Bronchial epithelial cell (primary cell): ENCODE data around the gene RUNX3. TPM values are rescaled to one million over a fixed set of nuclear protein-coding genes. Genes with fewer than 3 reads are reported as not detected.

ENCODE experiments used
- DNase-seq: peaks from one replicate; pipeline ENCODE4 v3.0.0-alpha.2; 2010; ENCODE audit warnings: low read depth
- FAIRE-seq: peaks from 2 replicates; lab custom pipeline; 2011; peaks lifted over from hg19 to GRCh38; lab: Jason Lieb, UNC
- H3K27me3 ChIP-seq: 2 replicates; pipeline ENCODE4 v1.5.1; 2011; ENCODE audit warnings: low read length; ENCODE audit not compliant: control insufficient read depth, insufficient read depth
- H3K36me3 ChIP-seq: 2 replicates; pipeline ENCODE4 v1.5.1; 2011; ENCODE audit warnings: low read length; ENCODE audit not compliant: control insufficient read depth, insufficient read depth
- H3K4me3 ChIP-seq: 2 replicates; pipeline ENCODE4 v1.5.1; 2011; ENCODE audit warnings: mild to moderate bottlenecking, low read depth, low read length, control low read depth
- total RNA-seq: library from RNA; depleted of rRNA; stranded (reverse); fragments of >200 nt; gene quantifications from 2 replicates; pipeline ENCODE4 v1.2.1, GENCODE V29; 2014
- TF ChIP-seq, protein P1 (sequence below): IDR thresholded peaks from 2 replicates; pipeline ENCODE4 v1.5.1; 2011; ENCODE audit warnings: mild to moderate bottlenecking, moderate library complexity, low read length, control low read depth, inconsistent platforms; ENCODE audit not compliant: insufficient read depth, severe bottlenecking

The RUNX3 gene
- total RNA-seq, 1 donor from 2014 or later: 0.26 TPM

DNA sequence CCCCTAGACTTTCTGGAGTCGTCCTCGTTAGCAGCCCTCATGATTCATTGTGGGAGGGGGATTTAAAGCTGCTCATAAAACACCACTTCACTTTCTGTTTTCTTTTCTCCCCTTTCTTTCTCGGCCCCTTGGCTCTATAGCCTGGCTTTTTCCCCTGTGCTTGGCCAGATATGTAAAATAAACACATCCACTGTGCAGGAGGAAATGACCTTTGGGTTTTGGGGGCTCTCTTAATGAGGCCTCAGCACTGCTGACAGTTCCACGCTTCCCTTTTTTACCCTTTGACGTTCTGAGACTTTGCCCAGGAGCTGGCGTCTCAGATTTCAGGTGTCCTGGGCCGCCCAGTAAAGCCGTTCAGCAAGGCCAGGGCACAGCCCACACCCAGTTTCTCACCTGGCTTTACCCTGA, 65.7 kb downstream of the RUNX3 start:
- TF ChIP-seq, protein P1, sequence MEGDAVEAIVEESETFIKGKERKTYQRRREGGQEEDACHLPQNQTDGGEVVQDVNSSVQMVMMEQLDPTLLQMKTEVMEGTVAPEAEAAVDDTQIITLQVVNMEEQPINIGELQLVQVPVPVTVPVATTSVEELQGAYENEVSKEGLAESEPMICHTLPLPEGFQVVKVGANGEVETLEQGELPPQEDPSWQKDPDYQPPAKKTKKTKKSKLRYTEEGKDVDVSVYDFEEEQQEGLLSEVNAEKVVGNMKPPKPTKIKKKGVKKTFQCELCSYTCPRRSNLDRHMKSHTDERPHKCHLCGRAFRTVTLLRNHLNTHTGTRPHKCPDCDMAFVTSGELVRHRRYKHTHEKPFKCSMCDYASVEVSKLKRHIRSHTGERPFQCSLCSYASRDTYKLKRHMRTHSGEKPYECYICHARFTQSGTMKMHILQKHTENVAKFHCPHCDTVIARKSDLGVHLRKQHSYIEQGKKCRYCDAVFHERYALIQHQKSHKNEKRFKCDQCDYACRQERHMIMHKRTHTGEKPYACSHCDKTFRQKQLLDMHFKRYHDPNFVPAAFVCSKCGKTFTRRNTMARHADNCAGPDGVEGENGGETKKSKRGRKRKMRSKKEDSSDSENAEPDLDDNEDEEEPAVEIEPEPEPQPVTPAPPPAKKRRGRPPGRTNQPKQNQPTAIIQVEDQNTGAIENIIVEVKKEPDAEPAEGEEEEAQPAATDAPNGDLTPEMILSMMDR: no peak
- Histone ChIP-seq H3K36me3 (no peaks in the 10 kb centered on the region), H3K27me3 (peaks cover 2% of the 10 kb centered on the region), H3K4me3 (no peak overlapping the region)
- DNase-seq: no peak
- no peak for FAIRE-seq

DNA sequence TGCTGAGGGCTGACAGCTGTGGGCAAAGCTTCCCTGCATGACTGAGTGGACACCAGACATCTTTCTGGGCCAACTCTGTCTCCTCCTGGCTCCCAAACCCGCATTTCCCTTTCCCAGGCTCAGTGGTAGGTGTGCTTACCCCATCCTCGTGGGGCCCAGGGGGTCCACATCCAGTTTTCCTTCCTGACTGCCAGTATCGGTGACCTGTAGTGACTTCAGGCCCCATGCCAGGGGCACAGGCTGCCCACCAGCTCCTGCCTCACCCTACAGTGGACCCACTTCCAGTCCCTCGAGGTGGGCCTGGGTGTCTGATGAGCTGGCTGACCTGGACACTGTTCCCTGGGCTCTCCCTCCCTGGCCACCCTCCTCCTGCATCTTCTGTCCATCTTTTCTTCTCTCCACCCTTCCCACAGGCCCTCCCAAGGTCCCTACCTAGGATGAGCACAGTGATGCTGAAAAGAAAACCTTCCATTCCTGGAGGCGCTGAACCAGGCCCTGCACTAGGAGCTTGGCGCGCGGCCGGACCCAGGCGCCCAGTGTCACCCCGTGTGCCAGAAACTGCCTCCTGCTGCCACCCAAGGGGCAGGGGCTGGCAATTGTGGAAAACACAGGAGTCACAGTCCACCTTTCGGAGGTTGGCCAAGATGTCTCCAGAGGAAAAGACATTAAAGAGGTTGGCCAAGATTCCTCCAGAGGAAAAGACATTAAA, 67.1 kb downstream of the RUNX3 start:
- no peak for DNase-seq
- TF ChIP-seq, protein P1: no peak
- no peak for FAIRE-seq
- Histone ChIP-seq H3K4me3 (no peak overlapping the region), H3K27me3 (peaks cover 2% of the 10 kb centered on the region), H3K36me3 (no peaks in the 10 kb centered on the region)

DNA sequence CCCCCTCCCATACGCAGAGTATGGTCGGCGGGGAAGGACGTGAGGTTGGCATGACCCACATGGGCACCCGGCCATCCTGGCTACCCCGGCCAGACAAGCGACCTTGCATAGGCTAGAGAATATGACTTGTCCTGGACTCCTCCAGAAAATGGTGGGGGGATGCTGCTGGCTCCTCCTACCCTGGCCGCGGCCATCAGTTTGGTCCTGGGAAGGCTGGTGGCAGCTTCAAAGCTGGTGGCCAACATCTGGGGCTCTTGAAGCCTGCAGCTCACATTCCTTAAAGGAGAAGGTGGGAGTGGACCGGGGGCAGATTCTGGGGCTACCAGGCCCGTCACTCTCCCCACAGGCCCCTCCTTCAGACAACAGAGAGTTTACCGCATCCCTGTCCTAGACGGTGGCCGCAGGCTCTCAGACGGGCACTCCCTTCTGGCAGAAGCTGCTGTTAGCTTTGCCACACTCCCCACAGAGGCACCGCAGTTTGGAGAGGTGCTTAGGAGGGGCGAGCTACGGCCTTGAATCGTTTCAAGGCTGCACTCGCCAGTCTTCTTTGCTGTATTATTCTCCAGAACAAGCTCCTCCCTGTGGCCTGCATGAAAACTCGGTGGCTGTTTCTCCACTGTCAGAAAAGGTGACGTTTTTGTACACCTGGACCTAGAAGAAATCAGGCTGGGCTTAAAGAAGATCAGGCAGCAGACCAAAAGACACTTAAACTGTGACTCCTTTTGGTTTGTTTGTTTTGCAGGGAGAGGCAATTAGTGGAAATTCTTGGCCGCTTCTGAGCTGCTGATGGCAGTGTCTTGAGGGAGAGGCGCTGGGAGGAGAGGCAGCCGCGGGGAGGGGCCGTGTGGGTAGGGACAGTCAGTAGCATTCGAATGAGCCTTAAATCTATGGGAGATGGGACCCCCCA, 68.0 kb downstream of the RUNX3 start:
- Histone ChIP-seq H3K36me3 (no peaks in the 10 kb centered on the region), H3K27me3 (peaks cover 2% of the 10 kb centered on the region), H3K4me3 (no peak overlapping the region)
- FAIRE-seq (no peak), DNase-seq (peak; percentile 31)
- TF ChIP-seq, protein P1: no peak

GRCh38 chr1:24860841-24861240, 69.2 kb downstream of the RUNX3 start:
- no peak overlapping the region for H3K4me3 ChIP-seq
- TF ChIP-seq, protein P1: no peak
- H3K36me3 ChIP-seq: no peaks in the 10 kb centered on the region
- FAIRE-seq: no peak
- H3K27me3 ChIP-seq: no peaks in the 10 kb centered on the region
- no peak for DNase-seq

DNA sequence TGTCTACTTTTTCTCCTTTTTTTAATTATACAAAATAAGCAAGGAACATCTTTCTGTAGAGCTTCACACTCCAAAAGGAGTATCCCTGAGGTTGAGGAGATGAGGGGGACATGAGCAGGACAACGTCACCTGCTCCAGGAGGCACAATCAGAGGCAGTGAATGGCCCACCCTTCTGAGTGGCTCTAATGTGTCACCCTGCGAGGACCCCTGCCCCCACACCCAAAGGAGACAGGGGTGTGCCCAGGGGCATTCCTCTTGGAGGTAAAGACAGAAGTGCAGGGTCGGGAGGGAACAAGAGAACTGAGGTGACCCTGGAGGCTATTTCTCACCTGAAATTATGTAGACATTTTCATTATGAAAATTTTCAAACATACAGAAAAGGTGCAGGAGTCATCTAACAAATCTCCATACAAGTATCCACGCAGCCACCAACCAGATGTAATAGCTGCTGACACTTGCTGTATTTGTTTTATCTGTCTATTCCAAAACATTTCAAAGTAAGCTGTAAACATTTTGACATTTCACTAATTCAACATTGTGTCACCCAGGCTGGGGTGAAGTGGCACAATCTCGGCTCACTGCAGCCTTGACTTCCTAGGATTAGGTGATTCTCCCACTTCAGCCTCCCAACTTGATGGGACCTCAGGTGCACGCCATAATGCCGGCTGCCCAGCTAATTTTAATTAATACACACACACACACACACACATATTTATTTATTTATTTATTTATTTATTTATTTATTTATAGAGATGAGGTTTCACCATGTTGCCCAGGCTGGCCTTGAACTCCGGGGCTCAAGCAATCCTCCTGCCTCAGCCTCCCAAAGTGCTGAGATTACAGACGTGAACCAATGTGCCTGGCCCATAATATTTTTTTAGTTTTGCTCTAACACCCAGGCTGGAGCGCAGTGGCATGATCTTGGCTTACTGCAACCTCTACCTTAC, 70.7 kb downstream of the RUNX3 start:
- FAIRE-seq: no peak
- H3K4me3 ChIP-seq: no peak overlapping the region
- TF ChIP-seq, protein P1: no peak
- H3K36me3 ChIP-seq: no peaks in the 10 kb centered on the region
- H3K27me3 ChIP-seq: no peaks in the 10 kb centered on the region
- DNase-seq: no peak
